GM12801 (cell line): ENCODE measurements around the gene VTI1B.

Experiments used
- CTCF ChIP-seq: IDR thresholded peaks from one replicate; pipeline ENCODE4 v1.5.1; 2011; ENCODE audit warnings: control low read depth; ENCODE audit not compliant: insufficient read length; ENCODE audit errors: extremely low read depth

Gene VTI1B

GRCh38 chr14:67622675-67623074 is 51.8 kb downstream of the VTI1B start:
- TF ChIP-seq CTCF: no peak

- TF ChIP-seq CTCF: no peak
These were observed 54.1 kb downstream of the VTI1B start for GRCh38 chr14:67620217-67620785.

- no peak for TF ChIP-seq CTCF
These were observed 54.8 kb downstream of the VTI1B start, which contains the start of gene ARG2 for GRCh38 chr14:67619446-67620216. Gene ARG2 (plus strand): TSS chr14:67619920. CDS start chr14:67619978, 58 bp downstream.

- no peak for TF ChIP-seq CTCF
These were observed 55.8 kb downstream of the VTI1B start for GRCh38 chr14:67618617-67619063.

- no peak for TF ChIP-seq CTCF
These were observed 63.9 kb downstream of the VTI1B start for GRCh38 chr14:67610491-67610890.

- no peak for TF ChIP-seq CTCF
These were observed 64.7 kb downstream of the VTI1B start for GRCh38 chr14:67609642-67610310.

GRCh38 chr14:67607646-67608045 is 66.8 kb downstream of the VTI1B start:
- TF ChIP-seq CTCF: no peak
